GM12865 (cell line): Measurements from ENCODE around the gene ZBTB40.

ENCODE experiments used
- DNase-seq: peaks from one replicate; pipeline ENCODE4 v3.0.0; 2010; ENCODE audit warnings: low read depth
- H3K4me3 ChIP-seq: 2 replicates; pipeline ENCODE4 v1.5.1; 2011; ENCODE audit warnings: mild to moderate bottlenecking, low read depth, low read length, control low read depth
- CTCF ChIP-seq: IDR thresholded peaks from 2 replicates; pipeline ENCODE4 v1.5.1; 2011; ENCODE audit warnings: low read length, control low read depth, low read depth, inconsistent platforms; ENCODE audit not compliant: insufficient read depth; ENCODE audit errors: missing control alignments

Gene ZBTB40

DNA sequence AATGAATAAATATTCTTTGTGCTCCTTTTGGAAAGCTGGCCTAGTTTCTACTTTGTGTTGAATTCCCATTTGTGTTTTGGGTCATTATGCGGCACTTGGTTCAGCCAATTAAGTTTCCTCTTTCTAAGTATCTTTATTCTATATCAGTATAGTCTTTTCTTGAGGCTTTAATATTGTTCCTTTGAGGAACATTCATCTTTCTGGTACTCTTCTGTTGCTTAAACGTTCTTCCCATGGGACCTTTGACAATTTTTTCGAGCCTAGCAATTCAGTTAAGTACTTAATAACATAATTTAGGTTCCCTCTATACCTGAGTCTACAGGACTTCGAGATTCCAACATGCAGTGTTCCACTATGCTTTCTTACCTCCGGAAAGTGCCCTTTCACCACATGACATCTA lies 24.9 kb downstream of the ZBTB40 start:
- H3K4me3 ChIP-seq: no peak overlapping the region
- no peak for DNase-seq
- no peak for TF ChIP-seq CTCF

DNA sequence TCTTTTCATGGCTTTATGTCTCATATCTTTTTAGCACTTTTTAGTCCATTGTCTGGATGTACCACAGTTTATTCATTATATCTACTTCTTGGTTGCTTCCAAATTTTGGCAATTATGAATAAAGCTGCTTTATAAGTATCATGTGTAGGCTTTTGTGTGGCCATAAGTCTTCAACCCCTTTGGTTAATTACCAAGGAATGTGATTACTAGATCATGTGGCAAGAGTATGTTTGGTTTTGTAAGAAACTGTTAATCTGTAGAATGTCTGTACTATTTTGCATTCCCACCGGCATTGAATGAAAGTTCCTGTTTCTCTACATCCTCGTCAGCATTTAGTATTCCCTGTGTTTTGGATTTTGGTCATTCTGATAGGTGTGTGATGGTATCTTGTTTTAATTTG lies 31.5 kb downstream of the ZBTB40 start:
- no peak for TF ChIP-seq CTCF
- DNase-seq: no peak
- H3K4me3 ChIP-seq: no peak overlapping the region

GRCh38 chr1:22484706-22485345 lies 33.2 kb downstream of the ZBTB40 start:
- H3K4me3 ChIP-seq: no peak overlapping the region
- TF ChIP-seq CTCF: no peak
- no peak for DNase-seq

GRCh38 chr1:22485431-22485830 lies 33.8 kb downstream of the ZBTB40 start:
- H3K4me3 ChIP-seq: no peak overlapping the region
- TF ChIP-seq CTCF: no peak
- no peak for DNase-seq

DNA sequence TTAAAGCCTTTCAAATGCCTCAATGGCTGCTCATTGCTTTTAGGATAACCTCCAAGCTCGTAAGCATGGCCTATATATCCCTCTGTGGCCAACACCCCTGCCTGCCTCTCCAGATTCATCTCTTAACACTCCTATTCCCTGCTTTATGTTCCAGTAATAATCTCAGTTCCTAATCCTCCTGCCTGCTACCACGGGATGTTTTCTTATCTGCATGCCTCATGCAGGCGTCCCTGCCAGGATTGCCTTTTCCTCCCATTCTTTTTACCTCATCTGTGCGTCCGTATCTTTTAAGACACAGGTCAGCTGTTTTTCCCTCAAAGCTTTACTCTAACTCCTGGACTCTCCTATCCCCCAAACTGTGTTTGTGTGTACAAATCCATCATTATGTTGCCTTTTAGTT lies 36.1 kb downstream of the ZBTB40 start:
- DNase-seq: no peak

DNA sequence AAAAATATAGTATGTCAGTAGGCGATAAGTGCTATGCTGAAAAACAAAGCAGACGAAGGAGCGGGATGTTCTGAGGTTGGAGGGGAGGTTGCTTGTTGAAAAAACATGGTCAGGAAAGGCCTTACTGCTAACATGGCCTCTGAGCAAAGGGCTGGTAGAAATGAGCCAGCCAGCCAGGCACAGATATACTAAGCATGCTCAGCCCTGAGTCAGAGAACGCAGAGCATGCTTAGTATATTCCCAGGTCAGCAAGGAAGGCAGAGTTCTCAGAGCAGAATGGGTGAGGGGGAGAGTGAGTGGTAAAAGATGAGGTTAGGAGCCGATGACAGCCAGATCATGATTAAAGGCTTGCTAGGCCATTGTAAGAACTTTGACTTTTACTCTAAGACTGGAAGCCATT lies 36.7 kb downstream of the ZBTB40 start:
- H3K4me3 ChIP-seq: no peak overlapping the region
- no peak for TF ChIP-seq CTCF
- no peak for DNase-seq

More for the DNA sequence above, 36.1 kb downstream of the ZBTB40 start:
- TF ChIP-seq CTCF: no peak
- H3K4me3 ChIP-seq: no peak overlapping the region

DNA sequence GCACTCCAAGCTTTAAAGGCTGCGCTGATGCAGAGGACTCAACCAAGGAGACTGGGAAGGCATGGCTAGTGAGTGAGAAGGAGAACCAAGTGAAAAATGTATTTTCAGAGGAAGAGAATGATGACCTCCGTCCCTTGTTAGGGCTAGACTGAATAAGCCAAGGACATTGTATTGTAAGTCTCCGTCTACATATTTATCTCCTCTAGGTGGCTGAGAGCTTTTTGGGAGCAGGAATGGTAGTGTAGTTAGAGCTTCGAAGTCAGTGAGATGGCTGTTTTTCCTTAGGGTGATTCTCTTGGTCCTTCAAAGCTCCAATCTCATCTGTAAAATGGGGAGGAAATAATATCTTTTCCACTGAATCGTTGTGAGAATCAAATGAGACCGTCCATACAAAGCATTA lies 37.6 kb downstream of the ZBTB40 start:
- no peak for DNase-seq
- TF ChIP-seq CTCF: no peak
- no peak overlapping the region for H3K4me3 ChIP-seq
